ENCODE results near the gene CDHR2. TPM values are rescaled to one million over a fixed set of nuclear protein-coding genes. Genes with fewer than 3 reads are reported as not detected.

Gene CDHR2
- polyA plus RNA-seq, 1 experiment: not detected

DNA sequence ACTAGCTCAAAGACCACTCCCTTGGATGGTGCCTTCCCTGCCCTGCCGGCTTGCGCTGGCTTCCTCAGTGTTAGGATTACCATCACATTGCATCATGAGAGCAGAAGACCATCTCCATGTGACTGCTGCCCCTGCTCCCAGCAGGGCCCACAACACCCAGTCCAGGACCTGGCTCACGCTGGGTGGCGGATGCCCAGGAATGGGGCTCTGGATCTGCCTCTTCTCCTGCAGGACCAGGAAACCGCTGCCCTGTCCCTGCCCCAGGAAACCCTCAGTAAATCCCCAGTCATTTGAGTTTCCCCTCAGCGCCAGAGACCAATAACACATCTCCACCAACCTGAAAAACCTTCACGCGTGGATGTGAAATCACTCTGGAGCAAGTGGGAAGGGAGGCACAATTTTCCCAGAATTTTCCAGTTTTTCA, 8.7 kb upstream of the CDHR2 start:
- no peaks in the 10 kb centered on the region for H3K27me3 ChIP-seq (ENCODE audit: control insufficient read depth, insufficient read depth, low read length)
- no peak overlapping the region for H3K27ac ChIP-seq (ENCODE audit: low read depth, low read length)
- CTCF ChIA-PET: no interaction called here
- POLR2A ChIA-PET: no interaction called here
- no peak for TF ChIP-seq CTCF (IDR thresholded peaks at IDR 0.05; ENCODE audit: low read depth, low read length)
- DNase-seq (ENCODE audit: low read depth, low spot score): no peak
- H3K4me3 ChIP-seq (ENCODE audit: low read depth, low read length): no peak overlapping the region
- H3K9me3 ChIP-seq (ENCODE audit: control insufficient read depth, insufficient read depth, low read length): no peaks in the 10 kb centered on the region; the same call in 1 of the 2 replicates

GRCh38 chr5:176540956-176541337, 8.2 kb upstream of the CDHR2 start:
- POLR2A ChIA-PET: no interaction called here
- DNase-seq (ENCODE audit: low read depth, low spot score): no peak
- CTCF ChIA-PET: interaction anchor here (0.6 kb wide), 1 partner anchor 93 kb away, joined by 3 read pairs; no protein-coding TSS in a partner anchor
- H3K27ac ChIP-seq (ENCODE audit: low read depth, low read length): no peak overlapping the region
- peaks cover 3% of the 10 kb centered on the region for H3K27me3 ChIP-seq (ENCODE audit: control insufficient read depth, insufficient read depth, low read length)
- H3K4me3 ChIP-seq (ENCODE audit: low read depth, low read length): no peak overlapping the region
- TF ChIP-seq CTCF (IDR thresholded peaks at IDR 0.05; ENCODE audit: low read depth, low read length): no peak
- no peaks in the 10 kb centered on the region; the same call in 1 of the 2 replicates for H3K9me3 ChIP-seq (ENCODE audit: control insufficient read depth, insufficient read depth, low read length)

DNA sequence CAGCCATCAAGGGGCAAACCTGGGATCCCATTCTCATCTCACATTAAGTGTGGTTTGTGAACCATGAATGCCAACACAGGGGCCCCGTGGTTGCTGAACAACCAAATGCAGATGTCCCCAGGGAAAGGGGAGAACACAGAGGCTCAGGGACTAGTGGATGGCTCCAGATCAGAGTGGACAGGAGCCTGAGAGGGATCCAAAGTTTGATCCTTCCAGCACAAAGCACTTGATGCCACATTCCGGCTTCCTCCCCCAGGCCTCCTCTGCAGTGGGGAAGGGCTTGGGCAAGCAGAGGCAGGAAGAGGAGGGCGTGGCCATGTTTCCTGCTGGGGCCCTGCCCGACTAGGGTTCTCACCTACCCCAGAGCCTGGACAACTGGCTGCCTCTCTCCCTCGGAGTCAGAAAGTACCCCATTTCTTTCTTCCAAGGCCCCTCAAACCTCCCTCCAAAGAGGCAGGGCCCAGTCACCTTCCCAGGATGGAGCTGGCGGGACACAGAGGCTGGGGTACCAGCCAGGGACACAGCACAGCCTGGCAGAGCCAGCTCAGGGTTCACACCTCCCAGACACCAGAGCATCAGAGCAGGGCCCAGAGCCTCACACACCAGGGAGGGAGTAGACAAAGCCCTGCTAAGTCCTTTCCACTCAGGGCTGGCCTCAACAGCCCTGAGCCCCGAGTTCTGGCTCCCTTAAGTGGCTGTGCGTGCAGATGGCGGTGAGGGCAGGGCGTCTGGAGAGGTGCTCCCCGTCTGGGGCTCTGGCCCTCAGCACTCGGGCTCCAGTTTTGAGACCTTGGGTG, 7.6 kb upstream of the CDHR2 start:
- H3K27me3 ChIP-seq (ENCODE audit: control insufficient read depth, insufficient read depth, low read length): peaks cover 3% of the 10 kb centered on the region
- no peak overlapping the region for H3K27ac ChIP-seq (ENCODE audit: low read depth, low read length)
- H3K4me3 ChIP-seq (ENCODE audit: low read depth, low read length): no peak overlapping the region
- ChIA-PET POLR2A (no interaction called here), CTCF (interaction anchor here (0.6 to 1.8 kb wide), 2 partner anchors 32 to 94 kb away, joined by 3 to 4 read pairs; no protein-coding TSS in a partner anchor)
- TF ChIP-seq CTCF (IDR thresholded peaks at IDR 0.05; ENCODE audit: low read depth, low read length): no peak
- DNase-seq (ENCODE audit: low read depth, low spot score): no peak
- H3K9me3 ChIP-seq (ENCODE audit: control insufficient read depth, insufficient read depth, low read length): no peaks in the 10 kb centered on the region; the same call in 1 of the 2 replicates

GRCh38 chr5:176542135-176542595, 7.0 kb upstream of the CDHR2 start:
- peaks cover 3% of the 10 kb centered on the region for H3K27me3 ChIP-seq (ENCODE audit: control insufficient read depth, insufficient read depth, low read length)
- ChIA-PET CTCF (interaction anchor here (0.9 to 2.5 kb wide), 4 partner anchors 28 to 181 kb away, joined by 4 to 11 read pairs (median 6); partner anchors contain the start of gene KIAA1191), POLR2A (interaction anchor here (0.7 kb wide), 1 partner anchor 78 kb away, joined by 7 read pairs; no protein-coding TSS in a partner anchor)
- peak overlapping the region; percentile 61 for H3K4me3 ChIP-seq (ENCODE audit: low read depth, low read length)
- DNase-seq (ENCODE audit: low read depth, low spot score): no peak
- no peak for TF ChIP-seq CTCF (IDR thresholded peaks at IDR 0.05; ENCODE audit: low read depth, low read length)
- no peaks in the 10 kb centered on the region; the same call in 1 of the 2 replicates for H3K9me3 ChIP-seq (ENCODE audit: control insufficient read depth, insufficient read depth, low read length)
- no peak overlapping the region for H3K27ac ChIP-seq (ENCODE audit: low read depth, low read length)
